GM18909 (cell line): ENCODE results near the gene AVP.
"Not testable (repeated sequence)": the region's sequence is repeated elsewhere in the genome, so short reads cannot be mapped to it uniquely, and the experiment has no call there.

Experiments used
- ATAC-seq: cut with Tn5 transposase; IDR thresholded peaks from one replicate; pipeline ENCODE4 v1.9.1; 2021; ENCODE audit warnings: mild to moderate bottlenecking; ENCODE audit not compliant: unreplicated experiment, poor library complexity

Gene AVP

GRCh38 chr20:3085571-3086072 lies 1.1 kb upstream of the AVP start:
- no peak for ATAC-seq

- no peak for ATAC-seq
These were observed 449 bp upstream of the AVP start for GRCh38 chr20:3084986-3085360.

- ATAC-seq, result no peak
These were observed 1.3 kb downstream of the AVP start for GRCh38 chr20:3082955-3083952.

GRCh38 chr20:3082306-3082951 lies 2.1 kb downstream of the AVP start:
- no peak for ATAC-seq

GRCh38 chr20:3081641-3082040 lies 2.9 kb downstream of the AVP start:
- ATAC-seq, result no peak

GRCh38 chr20:3080939-3081388 lies 3.6 kb downstream of the AVP start:
- no peak for ATAC-seq

GRCh38 chr20:3077618-3078134 lies 6.8 kb downstream of the AVP start:
- no peak for ATAC-seq

GRCh38 chr20:3075315-3075714 lies 9.2 kb downstream of the AVP start:
- not testable (repeated sequence) for ATAC-seq

- no peak for ATAC-seq
These were observed 9.7 kb downstream of the AVP start for GRCh38 chr20:3074812-3075211.

GRCh38 chr20:3073251-3073643 lies 11.3 kb downstream of the AVP start:
- not testable (repeated sequence) for ATAC-seq

GRCh38 chr20:3072530-3073250 lies 11.8 kb downstream of the AVP start:
- ATAC-seq, result no peak

GRCh38 chr20:3071610-3072529 lies 12.7 kb downstream of the AVP start, which contains the start of gene OXT:
Gene OXT, plus strand, starts transcription at chr20:3071620. Its CDS starts 36 bp downstream, at chr20:3071656.
- no peak for ATAC-seq

- no peak for ATAC-seq
These were observed 13.3 kb downstream of the AVP start for GRCh38 chr20:3071266-3071609.

GRCh38 chr20:3070725-3071124 lies 13.8 kb downstream of the AVP start:
- ATAC-seq, result no peak

GRCh38 chr20:3068986-3069900 lies 15.3 kb downstream of the AVP start:
- ATAC-seq, result no peak

- ATAC-seq, result no peak
These were observed 16.4 kb downstream of the AVP start for GRCh38 chr20:3068075-3068474.

GRCh38 chr20:3067139-3068014 lies 17.1 kb downstream of the AVP start:
- ATAC-seq, result no peak
